GM12878 (cell line): ENCODE data around the gene CLEC16A. TPM values are rescaled to one million over a fixed set of nuclear protein-coding genes. Genes with fewer than 3 reads are reported as not detected.
A peak's percentile ranks its signal among the peaks of the same experiment; 100 is the strongest.

Experiments
- ATAC-seq: fragments of 200-7000 bp; cut with Tn5 transposase; 3 replicates; pipeline ENCODE4 v1.9.1; 2020; ENCODE audit warnings: mild to moderate bottlenecking, moderate library complexity
- BruUV-seq: library from RNA; stranded (reverse); fragments of 400-500 nt; replicated peaks from 2 replicates; lab custom pipeline; 2021; lab: Mats Ljungman, UMichigan
- CTCF ChIA-PET: fragments of 300-600 bp; sonication (Branson Sonifier 250); formaldehyde crosslinking; extraction: SDS; loops from one replicate; lab custom pipeline; 2021; ENCODE audit warnings: inconsistent platforms; lab: Yijun Ruan, JAX
- POLR2A ChIA-PET: fragments of 350-600 bp; formaldehyde crosslinking; extraction: SDS; loops from one replicate; lab custom pipeline; 2021; ENCODE audit warnings: inconsistent platforms; lab: Charles Lee
- RAD21 ChIA-PET: fragments of 300-600 bp; sonication (Branson Sonifier 250); formaldehyde crosslinking; loops from one replicate; lab custom pipeline; 2023; ENCODE audit warnings: antibody characterized with exemption; ENCODE audit not compliant: unreplicated experiment; lab: Charles Lee
- SMC1A ChIA-PET: fragments of 300-600 bp; sonication (Branson Sonifier 250); formaldehyde crosslinking; loops from one replicate; lab custom pipeline; 2023; ENCODE audit not compliant: unreplicated experiment, uncharacterized antibody; lab: Charles Lee
- DNase-seq: peaks from one replicate; pipeline ENCODE4 v3.0.0-alpha.2; 2011; ENCODE audit warnings: low read depth, low spot score
- FAIRE-seq: peaks from 3 replicates; lab custom pipeline; 2011; peaks lifted over from hg19 to GRCh38; lab: Jason Lieb, UNC
- H2AFZ ChIP-seq: 2 replicates; pipeline ENCODE4 v1.6.0; 2011; ENCODE audit warnings: low read depth, low read length, control low read depth; ENCODE audit not compliant: control insufficient read depth
- H3K27ac ChIP-seq: 2 replicates; pipeline ENCODE4 v1.5.1; 2011; ENCODE audit warnings: control low read depth; ENCODE audit not compliant: control insufficient read depth, insufficient read depth
- H3K27me3 ChIP-seq, 2 experiments: replicated peaks in 1 of 2; 2 replicates each; pipeline versions ENCODE4 v1.6.0 to v1.6.1; 2011; ENCODE audit warnings: low read length in 1 of 2; ENCODE audit not compliant: control insufficient read depth in 2 of 2, insufficient read depth in 2 of 2
- H3K36me3 ChIP-seq, 2 experiments: 2 replicates each; pipeline ENCODE4 v1.5.1; 2011; ENCODE audit warnings: low read length in 1 of 2; ENCODE audit not compliant: control insufficient read depth in 2 of 2, insufficient read depth in 2 of 2
- H3K4me1 ChIP-seq: 2 replicates; pipeline ENCODE4 v1.6.1; 2011; ENCODE audit warnings: mild to moderate bottlenecking, low read length, moderate library complexity, mixed read lengths; ENCODE audit not compliant: control insufficient read depth, insufficient read depth
- H3K4me2 ChIP-seq: 2 replicates; pipeline ENCODE4 v1.6.0; 2011; ENCODE audit warnings: control low read depth; ENCODE audit not compliant: control insufficient read depth, insufficient read depth
- H3K4me3 ChIP-seq: fragments of 200-600 bp; sonication (generic); 2 replicates; pipeline ENCODE4 v1.5.1; 2016
- H3K79me2 ChIP-seq: 2 replicates; pipeline ENCODE4 v1.6.0; 2011; ENCODE audit warnings: low read length; ENCODE audit not compliant: control insufficient read depth, insufficient read depth
- H3K9ac ChIP-seq: 2 replicates; pipeline ENCODE4 v1.8.0; 2011; ENCODE audit warnings: low read length, control low read depth, mixed read lengths; ENCODE audit not compliant: control insufficient read depth, insufficient read depth
- H3K9me3 ChIP-seq: replicated peaks from 3 replicates; pipeline ENCODE4 v1.5.1; 2011; ENCODE audit warnings: mild to moderate bottlenecking, low read length; ENCODE audit not compliant: control insufficient read depth, insufficient read depth
- H4K20me1 ChIP-seq: 2 replicates; pipeline ENCODE4 v1.6.0; 2011; ENCODE audit not compliant: control insufficient read depth, insufficient read depth
- MAX ChIP-seq: IDR thresholded peaks from 2 replicates; pipeline ENCODE4 v1.6.1; 2012; ENCODE audit warnings: low read depth, low read length, improper control_type of control experiment
- NBN ChIP-seq: fragments of 450-650 bp; IDR thresholded peaks from 2 replicates; pipeline ENCODE4 v1.6.1; 2016
- SPI1 ChIP-seq: IDR thresholded peaks from 2 replicates; pipeline ENCODE4 v1.6.1; 2011; ENCODE audit warnings: low read depth, mild to moderate bottlenecking, low read length, moderate library complexity, borderline replicate concordance; ENCODE audit not compliant: insufficient read depth
- SUZ12 ChIP-seq: fragments of 200-600 bp; sonication (generic); IDR thresholded peaks from one replicate; pipeline ENCODE4 v1.6.1; 2018; ENCODE audit warnings: antibody characterized with exemption, mild to moderate bottlenecking; ENCODE audit not compliant: unreplicated experiment
- YBX1 ChIP-seq: fragments of 450-650 bp; IDR thresholded peaks from 2 replicates; pipeline ENCODE4 v1.6.1; 2016; ENCODE audit warnings: antibody characterized with exemption
- ZBTB11 ChIP-seq: fragments of 450-650 bp; formaldehyde crosslinking; IDR thresholded peaks from 2 replicates; pipeline ENCODE4 v1.5.0; 2022; ENCODE audit warnings: mild to moderate bottlenecking, missing genetic modification characterization
- ZBTB4 ChIP-seq: fragments of 450-650 bp; formaldehyde crosslinking; IDR thresholded peaks from 2 replicates; pipeline ENCODE4 v1.4.0; 2022; ENCODE audit warnings: mild to moderate bottlenecking, moderate library complexity
- WGBS: methylation state at CpG from one replicate; pipeline ENCODE4 v1.1.6; 2016; ENCODE audit warnings: low lambda C conversion rate; ENCODE audit not compliant: insufficient replicate concordance, insufficient coverage; ENCODE audit errors: missing lambda C conversion rate; 5-methylcytosine and 5-hydroxymethylcytosine counted together
- in situ Hi-C: fragments of 300-500 bp; cut with MboI; formaldehyde crosslinking; loops from 9 replicates; pipeline ENCODE4 v1.14.3; 2018; ENCODE audit warnings: mixed read lengths
- intact Hi-C: fragments of 100-400 bp; cut with micrococcal nuclease; formaldehyde crosslinking; loops from one replicate; pipeline ENCODE4 v1.14.2; 2022; ENCODE audit not compliant: unreplicated experiment
- polyA plus RNA-seq, 11 experiments: library from polyadenylated mRNA; depleted of rRNA in 4 of 11; unstranded in 6 of 11; stranded (reverse) in 5 of 11; fragments of >200 nt; fragmentation: Nextera tagmentation in 4 of 11; fragmentation: Illumina TruSeq in 1 of 11; extraction: Ambion mirVana in 4 of 11; extraction: Trizol in 1 of 11; gene quantifications; 1 replicate in 1 of 11; 2 replicates in 10 of 11; pipeline versions ENCODE4 v1.2.1 to v1.2.3, GENCODE V29; 2011 to 2016; ENCODE audit warnings: inconsistent platforms in 2 of 11, missing spikeins in 2 of 11, low read depth in 1 of 11
- total RNA-seq, 4 experiments: library from RNA; depleted of rRNA in 3 of 4; stranded (reverse); fragments of >200 nt in 3 of 4; fragmentation: Illumina TruSeq in 1 of 4; extraction: Trizol in 1 of 4; gene quantifications; 2 replicates each; pipeline versions ENCODE4 v1.2.1 to v1.2.3, GENCODE V29; 2013 to 2021

CLEC16A gene
- total and polyA plus RNA-seq, 10 of the 15 experiments (the other 5 are each of a cell fraction or from before 2014, with no cell fraction given) = 1.5 to 28.8 (median 19.2) TPM

GRCh38 chr16:11080999-11081630 is 136.8 kb downstream of the CLEC16A start (continued):
- no peak for TF ChIP-seq ZBTB4 (CRISPR knock-in tag)

GRCh38 chr16:11082108-11082859 is 137.9 kb downstream of the CLEC16A start:
- H3K36me3 ChIP-seq = peaks cover 0 to 4% of the 10 kb centered on the region in 2 experiments; a peak in 3 of 4 replicates
- RAD21 ChIA-PET = interaction anchor here (0.8 kb wide), 2 partner anchors 99 to 119 kb away, joined by 3 read pairs; no protein-coding TSS in a partner anchor
- H4K20me1 ChIP-seq = no peaks in the 10 kb centered on the region
- H2AFZ ChIP-seq = no peak overlapping the region
- POLR2A ChIA-PET = interaction anchor here (0.5 to 2.3 kb wide), 3 partner anchors 13 to 77 kb away, joined by 3 to 5 read pairs (median 4); no protein-coding TSS in a partner anchor
- H3K79me2 ChIP-seq = no peaks in the 10 kb centered on the region
- no peak overlapping the region for H3K4me3 ChIP-seq
- no peaks in the 10 kb centered on the region for H3K9me3 ChIP-seq
- in situ Hi-C loops = no loop called here
- SMC1A ChIA-PET = interaction anchor here (0.9 to 2.2 kb wide), 6 partner anchors 10 to 124 kb away, joined by 3 to 11 read pairs (median 4); no protein-coding TSS in a partner anchor
- H3K4me2 ChIP-seq = no peak overlapping the region
- H3K27me3 ChIP-seq = no peaks in the 10 kb centered on the region
- TF ChIP-seq ZBTB11 = no peak
- no peak for TF ChIP-seq SUZ12
- no peak for TF ChIP-seq MAX
- no peak for TF ChIP-seq NBN
- TF ChIP-seq YBX1 = no peak
- peak; percentile 12; the same call in 1 of the 2 replicates for TF ChIP-seq SPI1
- intact Hi-C loops = no loop called here
- FAIRE-seq (no peak), ATAC-seq (no peak), DNase-seq (no peak)
- CTCF ChIA-PET = interaction anchor here (1.1 to 1.3 kb wide), 3 partner anchors 8 to 99 kb away, joined by 3 to 5 read pairs (median 3); no protein-coding TSS in a partner anchor
- BruUV-seq = no TSS peak
- H3K9ac ChIP-seq = no peak overlapping the region
- no peak overlapping the region for H3K27ac ChIP-seq
- peaks cover 28% of the 10 kb centered on the region for H3K4me1 ChIP-seq
- 87% methylated on average over 16 of the region's 16 CpGs for WGBS
